GM13976 (cell line): Measurements from ENCODE around the gene TBC1D5.

Source experiments
- DNase-seq: peaks from one replicate; pipeline ENCODE4 v3.0.0; 2012; ENCODE audit warnings: low spot score
- in situ Hi-C: fragments of 300-500 bp; cut with MboI; formaldehyde crosslinking; loops from one replicate; pipeline ENCODE4 v1.12.0; 2022; ENCODE audit warnings: low sequenced_read_pairs, mixed read lengths, inconsistent platforms; ENCODE audit not compliant: unreplicated experiment
- TF ChIP-seq, protein P1 (sequence below): IDR thresholded peaks from 2 replicates; pipeline ENCODE4 v1.5.1; 2012; ENCODE audit warnings: borderline replicate concordance, mild to moderate bottlenecking; ENCODE audit not compliant: insufficient read depth; ENCODE audit errors: extremely low read depth, missing control alignments, control extremely low read depth

The TBC1D5 gene

DNA sequence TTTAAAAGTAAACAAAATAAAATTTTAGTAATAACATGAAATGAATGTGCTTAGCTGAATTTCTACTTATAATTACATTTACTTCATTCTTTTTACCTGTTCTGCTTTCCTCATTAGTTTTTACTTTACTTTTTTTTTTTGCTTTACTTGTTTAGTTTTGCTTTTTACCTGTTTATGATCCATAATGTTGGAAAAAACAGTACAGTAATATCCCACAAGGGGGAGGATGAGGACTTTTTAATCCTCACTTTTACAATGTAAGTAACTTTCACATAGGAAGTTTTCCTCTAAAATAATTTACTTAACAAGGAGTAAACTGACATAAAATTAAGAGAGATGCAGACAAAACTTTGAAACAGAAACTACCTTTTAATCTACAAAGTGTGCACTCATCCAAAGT, 268.7 kb downstream of the TBC1D5 start:
- no peak for DNase-seq
- TF ChIP-seq, protein P1, sequence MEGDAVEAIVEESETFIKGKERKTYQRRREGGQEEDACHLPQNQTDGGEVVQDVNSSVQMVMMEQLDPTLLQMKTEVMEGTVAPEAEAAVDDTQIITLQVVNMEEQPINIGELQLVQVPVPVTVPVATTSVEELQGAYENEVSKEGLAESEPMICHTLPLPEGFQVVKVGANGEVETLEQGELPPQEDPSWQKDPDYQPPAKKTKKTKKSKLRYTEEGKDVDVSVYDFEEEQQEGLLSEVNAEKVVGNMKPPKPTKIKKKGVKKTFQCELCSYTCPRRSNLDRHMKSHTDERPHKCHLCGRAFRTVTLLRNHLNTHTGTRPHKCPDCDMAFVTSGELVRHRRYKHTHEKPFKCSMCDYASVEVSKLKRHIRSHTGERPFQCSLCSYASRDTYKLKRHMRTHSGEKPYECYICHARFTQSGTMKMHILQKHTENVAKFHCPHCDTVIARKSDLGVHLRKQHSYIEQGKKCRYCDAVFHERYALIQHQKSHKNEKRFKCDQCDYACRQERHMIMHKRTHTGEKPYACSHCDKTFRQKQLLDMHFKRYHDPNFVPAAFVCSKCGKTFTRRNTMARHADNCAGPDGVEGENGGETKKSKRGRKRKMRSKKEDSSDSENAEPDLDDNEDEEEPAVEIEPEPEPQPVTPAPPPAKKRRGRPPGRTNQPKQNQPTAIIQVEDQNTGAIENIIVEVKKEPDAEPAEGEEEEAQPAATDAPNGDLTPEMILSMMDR, result no peak
- in situ Hi-C loops, result no loop called here

DNA sequence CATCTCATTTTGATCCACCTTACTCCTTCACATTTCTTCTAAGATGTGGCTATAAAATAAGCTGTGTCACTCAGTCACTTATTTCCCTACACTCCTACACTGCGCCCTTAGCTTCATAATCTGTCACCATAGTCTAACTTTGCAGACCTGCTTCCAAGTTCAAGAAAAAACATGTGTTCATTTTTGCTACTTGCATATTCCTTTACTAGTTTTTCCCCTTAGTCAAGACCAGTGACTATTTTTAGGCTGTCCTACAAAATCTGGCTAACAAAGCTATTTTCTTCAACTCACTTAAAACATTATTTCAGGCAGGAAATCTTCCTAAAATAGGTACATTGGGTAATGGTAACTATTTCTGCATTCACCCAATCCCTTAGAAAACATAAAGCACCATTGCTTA, 272.5 kb downstream of the TBC1D5 start:
- DNase-seq, result no peak
- in situ Hi-C loops, result no loop called here
- TF ChIP-seq, protein P1, result no peak

DNA sequence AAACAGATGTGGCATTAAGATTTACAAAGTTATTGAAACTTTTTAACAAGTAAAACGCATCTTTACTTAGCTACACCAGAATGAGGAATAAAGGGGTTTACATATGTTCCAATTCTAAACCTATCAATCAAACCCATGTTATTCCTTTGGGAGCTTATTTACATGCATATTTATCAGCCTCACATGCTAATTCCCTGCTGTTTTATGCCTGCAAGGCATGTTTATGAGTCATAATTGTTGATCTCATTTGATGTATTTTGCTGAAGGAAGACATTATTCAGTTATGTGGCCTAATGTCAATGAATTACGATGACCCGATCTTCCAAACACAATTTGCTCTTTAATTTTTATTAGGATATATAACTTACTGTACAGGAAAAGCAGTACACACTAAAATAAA, 272.9 kb downstream of the TBC1D5 start:
- no peak for DNase-seq
- TF ChIP-seq, protein P1, result no peak
- in situ Hi-C loops, result no loop called here

DNA sequence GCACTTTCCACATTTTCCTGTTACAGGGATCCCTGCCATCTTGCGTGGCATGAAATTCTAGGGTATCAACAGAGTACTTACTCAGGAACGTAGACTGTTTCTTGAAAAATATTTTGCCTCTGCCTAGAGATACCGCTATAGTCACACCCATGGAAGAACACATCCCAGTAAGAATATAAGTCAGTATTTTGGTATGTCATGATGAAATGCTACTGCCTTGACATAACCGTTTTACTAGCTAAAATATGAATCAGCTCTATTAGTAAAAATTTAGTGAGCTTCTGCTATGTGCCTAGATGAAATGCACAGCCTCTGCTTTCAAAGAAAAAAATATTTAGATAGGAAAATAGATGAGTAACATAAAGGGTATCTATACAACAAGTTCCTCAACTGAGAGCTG, 276.4 kb downstream of the TBC1D5 start:
- in situ Hi-C loops, result no loop called here
- no peak for DNase-seq
- TF ChIP-seq, protein P1, result no peak

DNA sequence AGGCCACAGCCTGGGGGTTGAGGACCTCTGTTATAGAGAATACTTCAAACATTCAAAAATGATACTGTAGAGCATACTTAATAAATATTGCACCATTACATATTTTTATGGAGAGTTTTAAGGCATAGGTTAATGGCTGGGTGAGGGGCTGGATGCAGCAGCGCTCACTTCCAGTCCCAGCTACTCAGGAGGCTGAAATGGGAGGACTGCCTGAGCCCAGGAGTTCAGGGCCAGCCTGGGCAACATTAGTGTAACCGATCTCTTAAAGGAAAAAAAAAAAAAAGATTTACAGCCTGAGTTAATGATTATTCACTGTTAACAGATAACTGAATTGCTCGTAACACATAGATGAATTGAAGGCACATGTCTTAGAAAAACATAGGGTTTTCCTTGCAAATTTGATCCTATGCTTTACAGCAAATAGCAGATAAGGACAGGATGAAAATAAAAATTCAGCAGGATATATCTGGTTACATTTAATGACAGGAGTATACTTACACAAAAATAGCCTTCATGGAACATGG, 282.9 kb downstream of the TBC1D5 start:
- TF ChIP-seq, protein P1, result no peak
- in situ Hi-C loops, result no loop called here
- no peak for DNase-seq

DNA sequence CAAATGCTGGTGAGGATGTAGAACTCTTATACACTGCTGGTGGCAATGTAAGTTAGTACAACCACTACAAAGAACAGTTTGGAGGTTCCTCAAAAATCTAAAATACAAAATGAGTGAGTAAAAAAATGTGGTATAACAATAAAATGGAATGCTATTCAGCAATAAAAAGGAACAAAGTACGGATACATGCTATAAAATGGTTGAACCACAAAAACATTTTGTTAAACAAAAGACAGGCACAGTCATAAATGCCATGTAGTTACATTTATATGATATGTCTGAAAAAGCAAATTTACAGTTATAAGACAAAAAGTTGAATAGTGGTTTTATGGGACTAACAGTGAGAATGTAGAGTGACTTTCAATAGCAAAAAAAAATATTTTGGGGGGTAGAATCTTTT, 285.8 kb downstream of the TBC1D5 start:
- TF ChIP-seq, protein P1, result no peak
- DNase-seq, result no peak
- in situ Hi-C loops, result no loop called here

DNA sequence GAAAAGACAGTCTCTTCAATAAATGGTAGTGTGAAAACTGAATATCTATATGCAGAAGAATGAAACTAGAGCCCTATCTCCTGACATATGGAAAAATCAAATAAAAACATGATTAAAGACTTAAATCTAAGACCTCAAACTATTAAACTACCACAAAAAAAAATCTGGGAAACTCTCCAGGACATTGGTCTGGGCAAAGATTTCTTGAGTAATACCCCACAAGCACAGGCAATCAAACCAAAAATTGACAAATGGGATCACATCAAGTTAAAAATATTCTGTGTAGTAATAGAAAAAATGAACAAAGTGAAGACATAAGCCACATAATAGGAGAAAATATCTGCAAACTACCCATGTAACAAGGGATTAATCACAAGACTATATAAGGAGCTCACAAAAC, 286.4 kb downstream of the TBC1D5 start:
- in situ Hi-C loops, result no loop called here
- TF ChIP-seq, protein P1, result no peak
- no peak for DNase-seq
